PFSK-1 (cell line): ENCODE measurements around the gene LINGO4.

Experiments
- POLR2AphosphoS5 ChIP-seq: IDR thresholded peaks from 2 replicates; pipeline ENCODE4 v1.6.1; 2012; ENCODE audit warnings: low read depth, mild to moderate bottlenecking, control low read depth, low read length, moderate library complexity
- SIN3A ChIP-seq: IDR thresholded peaks from 2 replicates; pipeline ENCODE4 v1.6.1; 2012; ENCODE audit warnings: mild to moderate bottlenecking, low read length, moderate library complexity, borderline replicate concordance; ENCODE audit not compliant: insufficient read depth
- TAF1 ChIP-seq: IDR thresholded peaks from 2 replicates; pipeline ENCODE4 v1.6.1; 2012; ENCODE audit warnings: low read length, control low read depth, borderline replicate concordance; ENCODE audit not compliant: insufficient read depth

DNA sequence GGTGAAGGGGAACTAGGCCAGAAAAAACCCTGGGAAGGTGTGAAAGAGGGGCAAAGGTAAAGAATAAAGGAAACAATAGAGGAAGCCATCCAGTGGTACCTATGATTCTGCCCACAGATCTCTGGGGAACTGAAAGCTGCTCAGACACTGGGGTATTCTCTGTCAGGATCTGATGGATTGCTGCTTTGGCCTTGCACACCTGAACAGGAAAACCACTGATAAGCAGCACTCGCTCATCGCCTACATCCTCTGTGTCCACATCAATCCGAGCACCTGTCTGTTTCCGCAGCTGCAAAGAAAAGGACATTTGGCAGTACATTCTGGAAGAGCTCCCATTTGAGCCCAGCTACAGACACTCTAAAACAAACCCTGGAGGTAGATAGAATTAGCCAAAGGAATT lies 25.4 kb downstream of the LINGO4 start:
- TF ChIP-seq SIN3A (no peak), POLR2AphosphoS5 (no peak), TAF1 (no peak)
